AML-193 (cell line): ENCODE results near the gene STK38.
"Not testable (repeated sequence)": the region's sequence is repeated elsewhere in the genome, so short reads cannot be mapped to it uniquely, and the experiment has no call there.

Source experiments
- DNase-seq, 2 experiments: peaks; one replicate each; lab custom pipeline; 2025; lab: John Stamatoyannopoulos, UW

STK38 gene

DNA sequence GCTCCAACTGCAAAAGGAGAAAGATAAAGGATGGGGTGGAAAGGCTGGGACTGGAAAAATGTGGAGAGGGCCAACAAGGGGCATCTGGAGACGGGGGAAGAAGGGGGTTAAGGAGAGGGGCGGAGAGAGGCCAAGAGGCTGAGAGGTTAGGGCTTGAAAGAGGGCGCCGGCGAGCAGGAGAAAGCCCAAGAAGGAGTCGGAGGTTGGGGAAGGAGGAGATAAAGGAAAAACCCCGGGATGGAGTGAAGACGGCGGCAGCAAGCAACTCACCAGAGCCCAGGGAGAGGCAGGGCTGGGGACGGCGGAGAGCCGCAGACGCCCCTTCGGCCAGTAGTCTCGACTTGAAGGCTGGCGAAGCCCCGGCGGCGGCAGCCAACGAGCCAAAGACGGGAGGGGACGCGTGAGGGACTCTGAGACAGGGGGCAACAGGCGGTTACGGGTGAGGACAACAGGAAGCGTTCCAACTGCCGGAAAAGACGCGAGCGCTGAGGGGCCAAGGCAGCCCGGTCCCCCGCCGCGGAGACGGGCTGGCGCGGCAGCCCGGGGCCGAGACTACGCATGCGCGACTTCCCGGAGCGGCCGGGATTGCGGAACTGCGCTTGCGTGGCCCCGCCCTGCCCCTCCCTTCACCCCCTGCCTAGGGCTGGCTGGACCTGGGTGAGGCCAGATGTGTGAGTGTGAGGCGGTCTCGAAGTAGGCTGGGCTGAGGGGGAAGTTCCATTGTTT is at the start of gene STK38:
TSS of gene STK38 (minus strand) at position 560 of the 726 bp plus-strand sequence. CDS start 7,277 bp downstream, outside the sequence.
- DNase-seq, result peak; percentile 92 to 94

DNA sequence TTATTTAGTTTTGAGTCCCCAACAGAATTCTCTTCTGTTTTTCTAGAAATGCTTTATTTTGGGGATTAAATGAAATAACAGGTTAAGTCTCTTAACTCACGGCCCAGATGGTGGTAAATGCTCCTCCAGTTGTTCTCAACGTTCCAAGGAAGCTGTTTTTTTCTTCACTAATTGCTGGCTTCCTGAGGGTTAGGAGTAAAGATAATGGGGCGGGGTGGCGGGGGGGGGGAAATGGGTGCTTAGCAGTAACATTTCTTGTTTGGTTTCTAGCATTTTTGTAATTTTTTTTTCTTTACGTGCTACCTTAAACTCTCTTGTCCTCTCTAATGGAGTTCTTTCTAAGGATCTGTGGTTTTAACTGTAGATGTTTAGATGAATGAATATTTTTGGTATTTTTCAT is 49.1 kb upstream of the STK38 start:
- DNase-seq, result no peak

DNA sequence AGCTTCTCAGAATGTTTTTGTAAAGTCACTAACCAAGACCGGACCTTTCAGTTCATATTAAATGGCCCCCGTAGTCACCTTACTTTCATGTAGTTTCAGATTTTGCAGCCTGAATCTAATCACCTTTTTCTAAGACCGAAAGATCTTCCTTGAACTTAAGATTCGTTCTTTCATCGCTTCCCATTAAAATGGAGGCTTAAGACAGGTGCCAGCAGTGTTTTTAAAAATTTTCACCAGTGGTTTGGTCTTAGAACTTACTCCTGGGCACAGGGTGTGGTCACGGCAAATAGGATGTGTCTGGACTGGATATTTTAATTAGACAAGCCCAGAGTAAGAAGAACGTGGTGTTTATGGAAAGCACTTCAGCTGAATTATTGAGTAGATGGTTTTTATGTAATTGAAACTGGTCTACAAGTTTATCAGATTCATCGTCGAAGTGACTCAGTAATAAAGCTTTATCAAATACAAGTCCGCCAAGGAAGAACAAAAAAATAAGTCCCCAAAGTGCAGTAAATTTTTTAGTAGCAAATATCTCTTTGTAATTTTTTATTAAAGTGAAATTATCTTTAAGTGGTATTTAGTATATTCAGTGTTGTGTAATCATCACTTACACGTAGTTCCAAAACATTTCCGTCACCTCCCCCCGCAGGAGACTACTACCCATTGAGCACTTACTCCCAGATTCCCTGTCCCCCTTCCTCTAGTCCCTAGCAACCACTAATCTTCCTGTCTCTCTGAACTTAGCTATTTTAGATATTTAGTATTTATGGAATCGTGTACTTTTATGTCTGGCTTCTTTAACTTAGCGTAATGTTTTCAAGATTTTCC is 47.8 kb upstream of the STK38 start:
- DNase-seq, result peak; percentile 60 to 63

DNA sequence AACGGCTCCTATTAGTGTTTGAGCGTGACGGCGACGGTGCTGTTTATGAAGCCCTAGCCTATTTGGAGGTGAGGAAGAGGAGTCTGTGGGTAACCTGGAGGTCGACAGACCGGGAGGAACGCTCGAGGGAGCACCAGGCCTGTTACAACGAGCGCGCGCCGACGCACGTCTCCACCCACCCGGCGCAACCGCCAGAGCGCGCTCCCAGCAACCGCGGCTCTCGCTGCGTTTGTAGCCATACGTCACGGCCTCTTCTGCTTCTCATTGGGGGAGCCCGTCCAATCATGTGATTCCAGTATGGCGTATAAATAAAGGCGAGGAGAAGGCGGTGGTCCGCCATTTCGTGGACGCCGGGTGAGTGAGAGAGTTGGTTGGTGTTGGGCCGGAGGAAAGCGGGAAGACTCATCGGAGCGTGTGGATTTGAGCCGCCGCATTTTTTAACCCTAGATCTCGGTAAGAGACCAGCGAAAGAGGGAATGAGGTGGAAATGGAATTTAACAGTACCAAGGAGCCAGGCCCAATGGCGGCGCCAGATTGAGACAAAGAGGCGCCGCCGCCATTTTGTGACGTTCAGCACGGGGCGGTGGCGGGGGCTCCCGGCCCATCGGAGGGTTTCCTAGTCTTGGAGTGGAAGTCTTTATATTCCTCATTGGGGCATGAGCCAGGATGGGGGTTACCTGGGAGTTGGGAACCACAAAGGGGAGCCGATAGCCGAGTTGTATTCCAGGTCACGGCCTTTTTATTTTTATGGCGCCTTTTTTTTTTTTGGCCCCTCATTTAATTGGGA is 46.9 kb upstream of the STK38 start, which contains the start of gene SRSF3:
TSS of gene SRSF3 (plus strand) at position 334 of the 787 bp plus-strand sequence. CDS start 2,401 bp downstream, outside the sequence.
- DNase-seq, result peak; percentile 100

DNA sequence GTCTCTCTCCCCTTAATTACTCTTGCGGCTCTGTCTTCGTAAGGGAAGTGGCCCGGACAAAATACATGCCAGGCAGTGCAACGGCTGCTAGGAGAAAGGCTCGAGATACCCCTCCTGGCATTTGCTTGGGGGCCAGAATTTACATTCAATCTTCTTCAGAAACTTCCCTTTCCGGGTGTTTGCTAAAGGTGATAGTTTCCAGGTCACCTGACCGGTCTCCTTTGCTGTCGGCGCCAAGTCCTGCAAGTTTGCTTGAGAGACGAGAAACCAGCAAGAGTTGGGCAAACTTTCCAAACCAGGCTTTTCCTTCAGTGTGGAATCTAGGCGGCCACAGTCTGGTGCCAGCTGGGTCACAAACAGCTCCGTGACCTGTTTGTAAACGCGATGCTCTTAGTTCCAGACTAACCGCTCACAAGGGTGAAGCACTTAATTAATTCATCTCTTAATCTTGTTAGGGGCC is 46.3 kb upstream of the STK38 start:
- peak; percentile 61 to 68 for DNase-seq

DNA sequence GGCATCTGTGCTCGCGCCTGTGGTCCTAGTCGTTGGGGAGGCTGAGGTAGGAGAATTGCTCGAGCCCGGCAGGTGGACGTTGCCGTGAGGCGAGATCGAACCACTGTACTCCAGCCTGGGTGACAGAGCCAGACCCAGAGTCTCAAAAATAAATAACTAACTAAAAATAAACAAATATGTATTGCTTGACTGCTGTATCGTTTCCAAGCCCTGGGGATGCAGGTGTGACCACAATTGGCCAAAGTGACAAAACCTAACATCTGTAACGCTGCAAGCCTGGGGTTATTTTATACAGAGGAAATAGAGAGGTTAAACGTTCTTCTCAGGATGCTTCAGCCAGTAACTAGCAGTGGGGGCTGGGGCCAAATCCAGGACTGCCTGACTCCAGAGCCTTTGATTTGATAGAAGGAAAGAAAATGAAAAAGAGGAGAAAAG is 45.0 kb upstream of the STK38 start:
- DNase-seq, result no peak

DNA sequence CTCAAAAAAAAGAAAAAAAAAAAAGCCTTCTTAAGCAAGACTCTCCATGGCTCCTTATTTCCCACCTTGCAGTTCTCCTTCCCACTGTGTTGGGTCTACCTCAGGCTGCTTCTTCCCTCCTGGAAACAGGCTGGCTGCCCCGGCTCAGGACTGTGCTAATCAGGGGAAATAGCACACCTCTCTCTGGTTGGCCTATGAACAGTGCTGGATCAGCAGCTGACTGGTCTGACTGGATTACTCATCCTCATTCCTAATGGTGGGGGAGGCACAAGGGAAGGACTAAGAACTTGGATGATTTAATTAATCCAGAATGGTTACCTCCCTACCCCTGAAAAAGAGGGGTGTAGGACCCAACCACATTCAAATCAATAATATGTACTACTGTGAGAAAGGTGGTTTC is 43.0 kb upstream of the STK38 start:
- no peak for DNase-seq

DNA sequence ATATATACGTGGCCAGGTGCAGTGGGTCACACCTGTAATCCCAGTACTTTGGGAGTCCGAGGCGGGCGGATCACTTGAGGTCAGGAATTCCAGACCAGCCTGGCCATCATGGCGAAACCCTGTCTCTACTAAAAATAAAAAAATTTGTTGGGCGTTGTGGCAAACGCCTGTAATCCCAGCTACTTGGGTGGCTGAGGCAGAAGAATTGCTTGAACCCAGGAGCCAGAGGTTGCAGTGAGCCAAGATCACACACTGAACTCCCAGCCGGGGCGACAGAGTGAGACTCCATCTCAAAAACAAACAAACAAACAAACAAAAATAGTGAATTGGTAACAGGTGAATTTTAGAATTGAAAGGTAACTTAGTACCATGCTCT is 41.7 kb upstream of the STK38 start:
- not testable (repeated sequence) for DNase-seq

DNA sequence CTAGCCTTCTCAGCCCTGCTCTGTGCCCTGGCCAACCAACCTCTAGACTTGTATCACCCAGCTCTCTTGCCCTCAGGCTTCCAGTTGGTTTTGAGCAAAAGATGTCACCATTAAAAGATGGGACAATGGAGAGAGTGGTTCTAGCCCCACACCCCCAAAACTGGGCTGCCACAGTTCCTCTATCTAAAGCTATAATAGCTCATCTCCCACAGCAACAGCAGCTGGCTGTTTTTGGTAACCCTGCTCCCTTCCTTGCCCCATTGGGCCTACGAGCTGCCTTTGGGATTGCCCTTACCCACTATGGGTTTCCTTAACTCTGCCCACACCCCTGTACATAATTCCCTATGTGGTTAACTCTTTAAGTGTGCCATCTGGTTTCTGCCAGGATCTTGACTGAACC is 39.3 kb upstream of the STK38 start:
- no peak for DNase-seq

DNA sequence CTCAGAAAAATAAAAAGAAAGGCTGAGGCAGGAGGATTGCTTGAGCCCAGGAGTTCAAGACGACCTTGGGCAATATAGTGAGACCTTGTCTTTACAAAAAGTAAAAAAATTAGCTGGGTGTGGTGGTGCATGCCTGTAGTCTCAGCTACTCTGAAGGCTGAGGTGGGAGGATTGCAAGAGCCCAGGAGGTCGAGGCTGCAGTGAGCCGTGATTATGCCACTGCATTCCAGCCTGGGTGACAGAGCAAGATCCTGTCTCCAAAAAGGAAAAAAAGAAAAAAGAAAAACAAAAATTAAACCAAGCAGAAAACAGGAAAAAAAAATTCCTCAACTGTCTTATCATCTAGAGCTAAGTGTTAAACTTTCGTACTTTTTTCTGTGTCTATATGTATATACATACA is 34.4 kb upstream of the STK38 start:
- DNase-seq, result no peak

DNA sequence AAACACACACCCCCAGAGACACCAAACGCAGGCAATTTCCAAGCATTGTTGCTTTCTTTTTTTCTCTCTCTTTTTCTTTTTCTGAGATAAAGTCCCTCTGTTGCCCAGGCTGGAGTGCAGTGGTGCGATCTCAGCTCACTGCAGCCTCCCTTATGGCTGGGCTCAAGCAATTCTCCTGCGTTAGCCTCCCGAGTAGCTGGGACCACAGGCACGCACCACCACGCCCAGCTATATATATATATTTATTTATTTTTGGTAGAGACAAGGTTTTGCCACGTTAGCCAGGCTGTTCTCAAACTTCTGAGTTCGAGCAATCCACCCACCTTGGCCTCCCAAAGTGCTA is 32.9 kb upstream of the STK38 start:
- DNase-seq, result no peak

DNA sequence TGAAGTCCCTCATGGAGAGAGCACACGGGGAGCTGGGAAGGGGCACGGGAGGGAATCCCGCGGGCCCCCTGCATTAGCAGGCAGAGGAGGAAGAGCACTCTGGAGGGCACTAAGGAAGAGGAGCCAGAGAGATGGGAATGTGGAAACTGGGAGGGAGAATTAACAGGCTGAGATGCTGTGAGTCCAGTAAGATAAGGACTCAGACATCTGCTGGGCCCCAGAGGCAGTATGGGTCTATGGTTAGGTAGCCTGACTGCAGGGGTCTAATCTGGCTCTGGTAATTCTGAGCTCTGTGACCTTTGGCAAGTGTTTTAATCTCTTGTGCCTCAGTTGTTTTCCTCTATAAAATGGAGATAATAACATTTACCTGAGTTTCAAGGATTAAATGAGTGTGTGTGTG is 31.2 kb upstream of the STK38 start:
- DNase-seq, result no peak

DNA sequence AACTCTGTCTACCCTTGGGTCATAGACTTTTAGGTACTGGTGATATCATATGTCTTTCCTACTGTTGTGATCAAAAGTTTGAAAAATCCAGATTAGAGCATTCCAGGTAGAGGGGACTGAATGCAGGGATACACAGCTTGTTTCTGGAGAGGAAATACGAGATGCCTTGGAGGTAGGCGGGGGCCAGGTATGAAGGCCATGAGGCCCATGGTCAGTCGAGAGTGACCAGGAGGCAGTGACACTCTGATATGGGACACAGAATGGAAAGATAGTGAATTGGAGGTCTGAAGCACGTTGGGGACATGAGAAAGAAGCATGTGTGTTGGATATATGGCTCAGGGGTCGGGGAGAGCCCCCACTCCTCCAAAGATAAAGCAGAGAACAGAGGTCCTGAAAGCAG is 30.8 kb upstream of the STK38 start:
- DNase-seq, result no peak

DNA sequence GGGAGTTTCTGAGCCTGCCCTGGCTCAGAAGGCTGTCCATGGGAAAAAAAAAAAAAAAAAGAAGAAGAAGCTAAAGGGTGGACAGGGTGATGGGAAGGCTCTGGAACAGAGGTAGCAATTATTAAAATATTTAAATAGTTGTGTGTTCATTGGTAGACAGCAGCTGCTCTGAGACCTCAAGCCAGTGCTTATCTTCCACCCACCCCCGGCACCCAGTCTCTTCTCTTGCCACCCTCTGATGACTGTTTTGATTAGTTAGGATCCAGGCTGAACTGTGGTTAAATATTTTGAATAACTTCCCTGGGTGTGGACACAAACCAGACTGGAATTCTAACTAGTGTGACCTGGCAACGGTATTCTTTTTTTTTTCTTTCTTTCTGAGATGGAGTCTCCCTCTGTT is 30.0 kb upstream of the STK38 start:
- DNase-seq, result no peak

DNA sequence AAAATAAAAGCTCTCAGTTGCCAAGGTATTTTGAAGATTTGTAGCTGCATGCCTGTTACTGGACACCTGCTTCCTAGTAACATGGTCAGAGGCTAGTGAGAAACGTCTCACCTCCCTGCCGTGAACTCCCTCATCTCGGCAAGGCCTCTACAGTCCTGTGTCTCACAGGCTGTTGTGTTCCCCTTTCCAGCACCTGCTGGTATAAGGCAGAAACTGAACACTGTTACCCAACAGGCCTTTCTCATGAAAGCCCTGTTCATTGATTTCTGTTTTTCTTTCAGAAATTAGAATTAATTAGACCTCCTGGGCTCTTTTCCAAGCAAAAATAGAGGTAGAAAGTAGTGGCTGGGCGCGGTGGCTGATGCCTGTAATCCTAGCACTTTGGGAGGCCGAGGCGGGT is 29.3 kb upstream of the STK38 start:
- DNase-seq, result peak; percentile 20 to 27

DNA sequence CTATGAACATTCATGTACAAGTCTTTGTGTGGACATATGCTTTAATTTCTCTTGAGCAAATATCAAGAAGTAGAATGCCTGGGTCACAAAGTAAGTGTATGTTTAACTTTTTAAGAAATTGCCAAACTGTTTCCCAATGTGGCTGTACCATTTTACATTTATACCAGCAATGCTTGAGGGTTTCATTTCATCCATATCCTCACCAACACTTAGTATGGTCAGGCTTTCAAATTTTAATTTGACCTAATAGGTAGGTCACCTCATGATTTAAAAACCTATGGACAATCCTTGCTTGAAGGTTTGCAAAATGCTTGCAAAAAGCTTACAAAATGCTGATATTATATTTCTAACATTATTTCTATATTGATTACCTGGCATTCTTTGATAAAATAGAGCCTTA is 27.4 kb upstream of the STK38 start:
- no peak for DNase-seq

DNA sequence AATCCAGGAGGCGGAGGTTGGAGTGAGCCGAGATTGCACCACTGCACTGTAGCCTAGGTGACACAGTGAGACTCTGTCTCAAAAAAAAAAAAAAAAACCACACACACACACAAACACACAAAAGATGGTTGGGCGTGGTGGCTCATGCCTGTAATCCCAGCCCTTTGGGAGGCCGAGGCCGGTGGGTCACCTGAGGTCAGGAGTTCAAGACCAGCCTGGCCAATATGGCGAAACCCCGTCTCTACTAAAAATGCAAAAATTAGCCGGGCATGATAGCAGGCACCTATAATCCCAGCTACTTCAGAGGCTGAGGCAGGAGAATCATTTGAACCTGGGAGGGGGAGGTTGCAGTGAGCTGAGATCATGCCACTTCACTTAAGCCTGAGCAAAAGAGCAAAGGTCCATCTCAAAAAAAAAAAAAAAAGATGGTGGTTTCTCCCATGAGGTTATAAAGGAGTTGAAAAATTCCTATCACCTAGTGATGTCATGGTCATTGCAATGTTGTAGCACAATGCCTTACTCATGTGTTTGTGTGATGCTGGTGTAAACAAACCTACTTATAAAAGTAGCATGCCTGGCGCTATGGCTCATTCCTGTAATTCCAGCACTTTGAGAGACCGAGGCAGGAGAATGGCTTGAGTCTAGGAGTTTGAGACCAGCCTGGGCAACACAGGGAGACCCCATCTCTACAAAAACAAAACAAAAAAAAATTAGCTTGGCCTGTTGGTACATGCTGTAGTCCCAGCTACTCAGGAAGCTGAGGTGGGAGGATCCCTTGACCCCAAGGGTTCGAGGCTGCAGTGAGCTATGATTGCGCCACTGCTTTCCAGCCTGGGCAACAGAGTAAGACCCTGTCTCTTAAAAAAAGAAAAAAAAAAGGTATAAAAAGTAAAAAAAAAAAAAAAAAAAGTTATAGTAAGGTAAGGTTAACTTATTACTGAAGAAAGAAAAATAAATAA is 25.4 kb upstream of the STK38 start:
- not testable (repeated sequence) for DNase-seq

DNA sequence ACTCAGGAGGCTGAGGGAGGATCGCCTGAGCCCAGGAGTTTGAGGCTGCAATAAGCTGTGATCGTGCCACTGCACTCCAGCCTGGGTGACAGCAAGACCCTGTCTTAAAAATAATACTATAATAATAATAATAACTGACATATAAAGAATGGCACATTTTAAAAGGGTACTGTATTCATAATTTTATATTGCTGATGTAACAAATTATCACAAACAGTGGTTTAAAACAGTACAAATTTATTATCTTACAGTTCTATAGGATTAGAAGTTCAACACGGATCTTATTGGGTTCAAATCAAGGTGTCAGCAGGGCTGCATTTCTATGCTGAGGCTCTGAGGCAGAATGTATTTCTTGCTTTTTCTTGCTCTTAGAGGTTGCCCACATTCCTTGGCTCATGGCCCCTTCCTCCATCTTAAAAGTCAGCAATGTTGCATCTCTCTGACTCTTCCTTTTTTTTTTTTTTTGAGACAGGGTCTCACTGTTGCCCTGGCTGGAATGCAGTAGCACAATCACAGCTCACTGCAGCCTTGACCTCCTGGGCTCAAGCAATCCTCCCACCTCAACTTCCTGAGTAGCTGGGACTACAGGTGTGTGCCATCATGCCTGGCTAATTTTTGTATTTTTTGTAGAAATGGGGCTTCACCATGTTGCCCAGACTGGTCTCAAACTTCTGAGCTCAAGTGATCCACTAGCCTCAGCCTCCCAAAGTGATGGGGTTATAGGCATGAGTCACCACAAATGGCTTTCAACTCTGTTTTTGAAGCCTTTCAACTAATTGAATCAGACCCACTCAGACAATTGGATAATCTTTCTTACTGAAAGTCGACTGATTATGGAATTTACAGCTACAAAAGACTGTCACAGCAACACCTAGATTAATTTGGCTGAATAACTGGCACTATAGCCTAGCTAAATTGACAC is 24.1 kb upstream of the STK38 start:
- DNase-seq, result no peak

DNA sequence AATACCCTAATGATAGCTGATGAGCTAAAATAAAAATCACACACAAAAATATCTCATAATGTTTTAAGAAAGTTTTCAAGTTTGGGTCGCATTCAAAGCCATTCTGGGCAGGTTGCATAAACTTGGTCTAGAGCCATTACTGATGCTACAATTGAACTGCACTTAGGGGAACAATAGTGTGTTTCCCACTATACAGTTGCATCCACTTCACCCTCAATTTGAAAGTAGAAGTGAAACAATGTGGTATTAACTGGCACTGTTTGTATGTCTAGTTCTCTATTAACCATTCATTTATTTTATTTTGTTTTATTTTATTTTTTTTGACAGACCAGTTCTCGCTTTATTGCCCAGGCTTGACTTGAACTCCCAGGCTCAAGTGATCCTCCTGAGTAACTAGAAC is 23.0 kb upstream of the STK38 start:
- DNase-seq, result no peak

DNA sequence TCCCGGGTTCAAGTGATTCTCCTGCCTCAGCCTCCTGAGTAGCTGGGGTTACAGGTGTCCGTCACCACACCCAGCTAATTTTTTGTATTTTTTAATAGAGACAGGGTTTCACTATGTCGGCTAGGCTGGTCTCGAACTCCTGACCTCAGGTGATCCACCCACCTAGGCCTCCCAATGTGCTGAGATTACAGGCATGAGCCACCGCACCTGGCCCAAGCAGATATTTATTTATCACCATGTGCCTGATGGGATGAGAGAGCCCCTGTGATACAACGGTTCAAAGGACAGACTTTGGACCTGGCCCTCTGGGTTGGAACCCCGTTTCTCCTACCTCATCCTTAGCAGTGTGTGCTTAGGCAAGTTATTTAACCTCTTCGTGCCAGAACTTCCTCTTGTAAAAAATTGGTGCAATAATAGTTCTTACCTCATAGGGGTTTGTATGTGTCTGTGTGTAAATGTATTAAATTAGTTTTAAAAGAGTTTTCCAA is 19.2 kb upstream of the STK38 start:
- peak; percentile 37 to 64 for DNase-seq
